ENCODE data around the gene ZCWPW2.

The ZCWPW2 gene

GRCh38 chr3:28348629-28349468 lies at the start of gene ZCWPW2, which contains the start of gene AZI2:
TSS of gene ZCWPW2 (plus strand) at chr3:28348721. CDS start at chr3:28413069, 64,348 bp downstream.
TSS of gene AZI2 (minus strand) at chr3:28348824. CDS start at chr3:28340617, 8,207 bp downstream.
- H3K36me3 ChIP-seq (ENCODE audit: insufficient read depth, low read depth, low read length): peaks cover 5% of the 10 kb centered on the region; the same call in 1 of the 2 replicates
- no peaks in the 10 kb centered on the region for H3K27me3 ChIP-seq (ENCODE audit: insufficient read depth, low read length)
- H3K4me1 ChIP-seq (ENCODE audit: insufficient read depth, low read length): peaks cover 9% of the 10 kb centered on the region
- H3K27ac ChIP-seq (ENCODE audit: low read length): peak within 1 kb of the TSS; percentile 44
- H3K9ac ChIP-seq (ENCODE audit: low read depth, low read length): peak within 1 kb of the TSS; percentile 82
- peak within 1 kb of the TSS; percentile 90 for H3K4me3 ChIP-seq (ENCODE audit: low read length)
- peaks cover 7% of the 10 kb centered on the region; the same call in 1 of the 2 replicates for H3K9me3 ChIP-seq (ENCODE audit: insufficient read depth, low read depth, low read length)

GRCh38 chr3:28299705-28300104 lies 48.8 kb upstream of the ZCWPW2 start:
- Histone ChIP-seq H3K4me1 (ENCODE audit: insufficient read depth, low read length) (peaks cover 7% of the 10 kb centered on the region; the same call in 1 of the 2 replicates), H3K4me3 (ENCODE audit: low read length) (no peak overlapping the region), H3K9ac (ENCODE audit: low read depth, low read length) (no peak overlapping the region), H3K9me3 (ENCODE audit: insufficient read depth, low read depth, low read length) (no peaks in the 10 kb centered on the region), H3K27ac (ENCODE audit: low read length) (no peak overlapping the region), H3K36me3 (ENCODE audit: insufficient read depth, low read depth, low read length) (no peaks in the 10 kb centered on the region), H3K27me3 (ENCODE audit: insufficient read depth, low read length) (no peaks in the 10 kb centered on the region)

- Histone ChIP-seq H3K36me3 (ENCODE audit: insufficient read depth, low read depth, low read length) (no peaks in the 10 kb centered on the region), H3K27ac (ENCODE audit: low read length) (no peak overlapping the region), H3K9ac (ENCODE audit: low read depth, low read length) (no peak overlapping the region), H3K4me1 (ENCODE audit: insufficient read depth, low read length) (peaks cover 3% of the 10 kb centered on the region; the same call in 1 of the 2 replicates), H3K4me3 (ENCODE audit: low read length) (no peak overlapping the region), H3K27me3 (ENCODE audit: insufficient read depth, low read length) (no peaks in the 10 kb centered on the region), H3K9me3 (ENCODE audit: insufficient read depth, low read depth, low read length) (no peaks in the 10 kb centered on the region)
Measured at GRCh38 chr3:28300345-28300962, 48.1 kb upstream of the ZCWPW2 start.

- Histone ChIP-seq H3K27me3 (ENCODE audit: insufficient read depth, low read length) (no peaks in the 10 kb centered on the region), H3K4me1 (ENCODE audit: insufficient read depth, low read length) (no peaks in the 10 kb centered on the region), H3K36me3 (ENCODE audit: insufficient read depth, low read depth, low read length) (no peaks in the 10 kb centered on the region), H3K9me3 (ENCODE audit: insufficient read depth, low read depth, low read length) (no peaks in the 10 kb centered on the region), H3K9ac (ENCODE audit: low read depth, low read length) (no peak overlapping the region), H3K27ac (ENCODE audit: low read length) (no peak overlapping the region), H3K4me3 (ENCODE audit: low read length) (no peak overlapping the region)
Measured at GRCh38 chr3:28301688-28302087, 46.8 kb upstream of the ZCWPW2 start.

GRCh38 chr3:28308196-28308595 lies 40.3 kb upstream of the ZCWPW2 start:
- Histone ChIP-seq H3K4me1 (ENCODE audit: insufficient read depth, low read length) (peaks cover 5% of the 10 kb centered on the region), H3K36me3 (ENCODE audit: insufficient read depth, low read depth, low read length) (no peaks in the 10 kb centered on the region), H3K27me3 (ENCODE audit: insufficient read depth, low read length) (no peaks in the 10 kb centered on the region), H3K9me3 (ENCODE audit: insufficient read depth, low read depth, low read length) (no peaks in the 10 kb centered on the region), H3K4me3 (ENCODE audit: low read length) (no peak overlapping the region), H3K9ac (ENCODE audit: low read depth, low read length) (no peak overlapping the region), H3K27ac (ENCODE audit: low read length) (no peak overlapping the region)

- no peaks in the 10 kb centered on the region for H3K9me3 ChIP-seq (ENCODE audit: insufficient read depth, low read depth, low read length)
- no peaks in the 10 kb centered on the region for H3K4me1 ChIP-seq (ENCODE audit: insufficient read depth, low read length)
- H3K4me3 ChIP-seq (ENCODE audit: low read length): no peak overlapping the region
- H3K36me3 ChIP-seq (ENCODE audit: insufficient read depth, low read depth, low read length): peaks cover 7% of the 10 kb centered on the region; the same call in 1 of the 2 replicates
- H3K9ac ChIP-seq (ENCODE audit: low read depth, low read length): no peak overlapping the region
- no peaks in the 10 kb centered on the region for H3K27me3 ChIP-seq (ENCODE audit: insufficient read depth, low read length)
- H3K27ac ChIP-seq (ENCODE audit: low read length): no peak overlapping the region
Measured at GRCh38 chr3:28315711-28316110, 32.8 kb upstream of the ZCWPW2 start.

- Histone ChIP-seq H3K4me1 (ENCODE audit: insufficient read depth, low read length) (no peaks in the 10 kb centered on the region), H3K27ac (ENCODE audit: low read length) (no peak overlapping the region), H3K4me3 (ENCODE audit: low read length) (no peak overlapping the region), H3K27me3 (ENCODE audit: insufficient read depth, low read length) (no peaks in the 10 kb centered on the region), H3K36me3 (ENCODE audit: insufficient read depth, low read depth, low read length) (peaks cover 7% of the 10 kb centered on the region; the same call in 1 of the 2 replicates), H3K9me3 (ENCODE audit: insufficient read depth, low read depth, low read length) (no peaks in the 10 kb centered on the region), H3K9ac (ENCODE audit: low read depth, low read length) (no peak overlapping the region)
Measured at GRCh38 chr3:28316226-28316625, 32.3 kb upstream of the ZCWPW2 start.

- Histone ChIP-seq H3K9me3 (ENCODE audit: insufficient read depth, low read depth, low read length) (no peaks in the 10 kb centered on the region), H3K4me1 (ENCODE audit: insufficient read depth, low read length) (no peaks in the 10 kb centered on the region), H3K27me3 (ENCODE audit: insufficient read depth, low read length) (no peaks in the 10 kb centered on the region), H3K9ac (ENCODE audit: low read depth, low read length) (no peak overlapping the region), H3K4me3 (ENCODE audit: low read length) (no peak overlapping the region), H3K27ac (ENCODE audit: low read length) (no peak overlapping the region), H3K36me3 (ENCODE audit: insufficient read depth, low read depth, low read length) (peaks cover 7% of the 10 kb centered on the region; the same call in 1 of the 2 replicates)
Measured at GRCh38 chr3:28317438-28318022, 31.0 kb upstream of the ZCWPW2 start.

GRCh38 chr3:28320981-28321380 lies 27.5 kb upstream of the ZCWPW2 start:
- no peaks in the 10 kb centered on the region for H3K4me1 ChIP-seq (ENCODE audit: insufficient read depth, low read length)
- no peak overlapping the region for H3K27ac ChIP-seq (ENCODE audit: low read length)

GRCh38 chr3:28322464-28322863 lies 26.1 kb upstream of the ZCWPW2 start:
- no peaks in the 10 kb centered on the region for H3K4me1 ChIP-seq (ENCODE audit: insufficient read depth, low read length)
- peaks cover 39% of the 10 kb centered on the region for H3K36me3 ChIP-seq (ENCODE audit: insufficient read depth, low read depth, low read length)
- no peak overlapping the region for H3K27ac ChIP-seq (ENCODE audit: low read length)
- H3K9me3 ChIP-seq (ENCODE audit: insufficient read depth, low read depth, low read length): no peaks in the 10 kb centered on the region
- no peaks in the 10 kb centered on the region for H3K27me3 ChIP-seq (ENCODE audit: insufficient read depth, low read length)
- no peak overlapping the region for H3K4me3 ChIP-seq (ENCODE audit: low read length)
- no peak overlapping the region for H3K9ac ChIP-seq (ENCODE audit: low read depth, low read length)

More at GRCh38 chr3:28320981-28321380, 27.5 kb upstream of the ZCWPW2 start:
- no peaks in the 10 kb centered on the region for H3K9me3 ChIP-seq (ENCODE audit: insufficient read depth, low read depth, low read length)
- H3K4me3 ChIP-seq (ENCODE audit: low read length): no peak overlapping the region
- peaks cover 32% of the 10 kb centered on the region for H3K36me3 ChIP-seq (ENCODE audit: insufficient read depth, low read depth, low read length)
- no peaks in the 10 kb centered on the region for H3K27me3 ChIP-seq (ENCODE audit: insufficient read depth, low read length)
- H3K9ac ChIP-seq (ENCODE audit: low read depth, low read length): no peak overlapping the region

- Histone ChIP-seq H3K27ac (ENCODE audit: low read length) (no peak overlapping the region), H3K4me1 (ENCODE audit: insufficient read depth, low read length) (no peaks in the 10 kb centered on the region)
Measured at GRCh38 chr3:28326458-28326926, 22.0 kb upstream of the ZCWPW2 start.

More at GRCh38 chr3:28326458-28326926, 22.0 kb upstream of the ZCWPW2 start:
- peaks cover 35% of the 10 kb centered on the region for H3K36me3 ChIP-seq (ENCODE audit: insufficient read depth, low read depth, low read length)
- no peak overlapping the region for H3K4me3 ChIP-seq (ENCODE audit: low read length)
- H3K9me3 ChIP-seq (ENCODE audit: insufficient read depth, low read depth, low read length): no peaks in the 10 kb centered on the region
- no peak overlapping the region for H3K9ac ChIP-seq (ENCODE audit: low read depth, low read length)
- no peaks in the 10 kb centered on the region for H3K27me3 ChIP-seq (ENCODE audit: insufficient read depth, low read length)

All from iPS-20b (cell line).